ENCODE data around the gene UGT1A6. TPM values are rescaled to one million over a fixed set of nuclear protein-coding genes. Genes with fewer than 3 reads are reported as not detected.
"Not testable (repeated sequence)": the region's sequence is repeated elsewhere in the genome, so short reads cannot be mapped to it uniquely, and the experiment has no call there.

Gene UGT1A6
- total RNA-seq, 2 experiments from 2014 or later = not detected

DNA sequence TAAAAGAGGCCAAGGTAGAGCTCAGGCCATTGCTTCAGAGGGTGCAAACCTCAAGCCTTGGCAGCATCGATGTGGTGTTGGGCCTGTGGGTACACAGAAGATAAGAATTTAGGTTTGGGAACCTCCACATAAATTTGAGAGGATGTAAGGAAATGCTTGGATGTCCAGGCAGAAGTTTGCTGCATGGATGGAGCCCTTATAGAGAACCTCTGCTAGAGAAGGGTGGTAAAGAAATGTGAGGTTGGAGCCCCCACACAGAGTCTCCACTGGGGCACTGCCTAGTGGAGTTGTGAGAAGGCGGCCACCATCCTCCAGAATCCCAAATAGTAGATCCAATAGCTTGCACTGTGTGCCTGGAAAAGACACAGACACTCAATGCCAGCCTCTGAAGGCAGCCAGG is 58.0 kb downstream of the UGT1A6 start:
- POLR2A ChIA-PET = not testable (repeated sequence)

DNA sequence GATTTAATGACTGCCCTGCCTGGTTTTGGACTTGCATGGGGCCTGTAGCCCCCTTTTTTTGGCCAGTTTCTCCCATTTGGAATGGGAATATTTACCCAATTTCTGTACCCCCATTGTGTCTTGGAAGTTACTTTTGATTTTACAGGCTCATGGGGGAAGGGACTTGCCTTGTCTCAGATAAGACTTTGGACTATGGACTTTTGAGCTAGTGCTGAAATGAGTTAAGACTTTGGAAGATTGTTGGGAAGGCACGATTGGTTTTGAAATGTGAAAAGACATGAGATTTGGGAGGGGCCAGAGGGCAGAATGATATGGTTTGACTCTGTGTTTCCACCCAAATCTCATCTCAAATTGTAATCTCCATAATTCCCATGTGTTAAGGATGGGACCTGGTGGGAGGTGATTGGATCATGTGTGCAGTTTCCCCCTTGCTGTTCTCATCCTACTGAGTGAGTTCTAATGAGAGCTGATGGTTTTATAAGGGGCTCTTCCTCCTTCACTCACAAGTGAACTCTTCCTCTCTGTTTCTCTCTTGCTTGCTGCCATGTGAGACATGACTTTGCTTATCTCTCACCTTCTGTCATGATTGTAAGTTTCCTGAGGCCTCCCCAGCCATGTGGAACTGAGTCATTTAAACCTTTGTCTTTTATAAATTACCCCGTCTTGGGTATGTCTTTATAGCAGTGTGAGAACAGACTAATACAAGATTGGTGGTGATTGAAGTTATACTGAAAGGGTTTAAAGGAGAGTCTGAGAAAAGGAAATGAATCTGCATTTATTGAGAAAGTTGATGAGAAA is 58.7 kb downstream of the UGT1A6 start:
- H3K36me3 Mint-ChIP-seq (ENCODE audit: low read depth); DNase-seq; H3K9me3 Mint-ChIP-seq; H3K4me3 Mint-ChIP-seq; POLR2A ChIA-PET; H3K4me1 Mint-ChIP-seq; H3K27ac Mint-ChIP-seq; CTCF ChIA-PET: not testable (repeated sequence)
- peaks cover 26% of the 10 kb centered on the region for H3K27me3 Mint-ChIP-seq

More for the DNA sequence above, 58.0 kb downstream of the UGT1A6 start:
- CTCF ChIA-PET; H3K4me1 Mint-ChIP-seq; H3K9me3 Mint-ChIP-seq; DNase-seq; H3K27ac Mint-ChIP-seq; H3K4me3 Mint-ChIP-seq; H3K36me3 Mint-ChIP-seq (ENCODE audit: low read depth): not testable (repeated sequence)
- peaks cover 26% of the 10 kb centered on the region for H3K27me3 Mint-ChIP-seq

DNA sequence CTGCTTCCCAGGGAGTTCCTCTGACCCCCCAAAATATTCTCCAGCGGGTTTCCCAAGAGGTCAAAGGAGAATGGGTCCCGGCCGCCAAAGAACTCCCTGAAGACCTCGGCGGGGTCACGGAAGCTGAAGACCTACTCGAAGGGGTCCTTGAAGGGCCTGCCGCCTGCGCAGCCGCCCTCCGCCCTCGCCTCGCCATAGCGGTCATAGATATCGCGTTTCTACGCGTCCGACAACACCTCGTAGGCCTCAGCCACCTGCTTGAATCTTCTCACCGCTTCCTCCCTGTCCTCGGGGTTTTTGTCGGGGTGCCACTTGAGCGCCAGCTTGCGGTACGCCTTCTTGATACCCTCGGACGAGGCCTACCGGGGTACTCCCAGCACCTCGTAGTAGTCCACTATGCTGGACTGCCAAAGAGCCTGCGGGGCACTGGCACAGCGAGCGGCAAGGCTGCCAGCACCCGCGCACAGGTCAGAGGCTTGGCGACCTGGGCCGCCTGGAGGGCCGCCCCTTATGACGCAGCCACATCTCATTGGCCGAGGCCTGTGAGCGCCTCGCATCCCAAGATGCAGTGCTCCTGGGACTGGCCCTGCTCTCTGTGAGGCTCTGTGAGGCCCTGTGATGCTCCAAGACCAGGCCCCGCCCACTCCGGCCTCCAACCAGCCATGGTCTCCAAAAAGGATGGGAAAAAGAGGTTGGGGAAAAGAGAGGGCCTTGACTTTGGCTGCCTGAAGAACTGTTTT is 62.4 kb downstream of the UGT1A6 start:
- ChIA-PET POLR2A (no interaction called here), CTCF (no interaction called here)
- no peak overlapping the region for H3K4me3 Mint-ChIP-seq
- peaks cover 2% of the 10 kb centered on the region for H3K9me3 Mint-ChIP-seq
- H3K27ac Mint-ChIP-seq = no peak overlapping the region
- H3K36me3 Mint-ChIP-seq (ENCODE audit: low read depth) = no peaks in the 10 kb centered on the region
- DNase-seq = no peak
- H3K27me3 Mint-ChIP-seq = peaks cover 10% of the 10 kb centered on the region
- no peaks in the 10 kb centered on the region for H3K4me1 Mint-ChIP-seq

- no peaks in the 10 kb centered on the region for H3K36me3 Mint-ChIP-seq (ENCODE audit: low read depth)
- H3K27me3 Mint-ChIP-seq = peaks cover 5% of the 10 kb centered on the region
- POLR2A ChIA-PET = no interaction called here
- H3K9me3 Mint-ChIP-seq = peaks cover 1% of the 10 kb centered on the region
- H3K4me3 Mint-ChIP-seq = no peak overlapping the region
- H3K27ac Mint-ChIP-seq = no peak overlapping the region
- no peaks in the 10 kb centered on the region for H3K4me1 Mint-ChIP-seq
- CTCF ChIA-PET = no interaction called here
- no peak for DNase-seq
Observed at GRCh38 chr2:233756429-233757081, 63.9 kb downstream of the UGT1A6 start.

GRCh38 chr2:233758141-233758540 is 65.5 kb downstream of the UGT1A6 start:
- Mint-ChIP-seq H3K27me3 (peaks cover 6% of the 10 kb centered on the region), H3K27ac (no peak overlapping the region), H3K4me1 (no peaks in the 10 kb centered on the region), H3K4me3 (no peak overlapping the region), H3K36me3 (ENCODE audit: low read depth) (no peaks in the 10 kb centered on the region), H3K9me3 (no peaks in the 10 kb centered on the region)
- ChIA-PET CTCF (no interaction called here), POLR2A (no interaction called here)
- no peak for DNase-seq

GRCh38 chr2:233758849-233759248 is 66.2 kb downstream of the UGT1A6 start:
- ChIA-PET POLR2A (no interaction called here), CTCF (no interaction called here)
- H3K9me3 Mint-ChIP-seq = no peaks in the 10 kb centered on the region
- H3K4me1 Mint-ChIP-seq = no peaks in the 10 kb centered on the region
- no peaks in the 10 kb centered on the region for H3K36me3 Mint-ChIP-seq (ENCODE audit: low read depth)
- H3K4me3 Mint-ChIP-seq = no peak overlapping the region
- no peak overlapping the region for H3K27ac Mint-ChIP-seq
- DNase-seq = no peak
- peaks cover 11% of the 10 kb centered on the region for H3K27me3 Mint-ChIP-seq

DNA sequence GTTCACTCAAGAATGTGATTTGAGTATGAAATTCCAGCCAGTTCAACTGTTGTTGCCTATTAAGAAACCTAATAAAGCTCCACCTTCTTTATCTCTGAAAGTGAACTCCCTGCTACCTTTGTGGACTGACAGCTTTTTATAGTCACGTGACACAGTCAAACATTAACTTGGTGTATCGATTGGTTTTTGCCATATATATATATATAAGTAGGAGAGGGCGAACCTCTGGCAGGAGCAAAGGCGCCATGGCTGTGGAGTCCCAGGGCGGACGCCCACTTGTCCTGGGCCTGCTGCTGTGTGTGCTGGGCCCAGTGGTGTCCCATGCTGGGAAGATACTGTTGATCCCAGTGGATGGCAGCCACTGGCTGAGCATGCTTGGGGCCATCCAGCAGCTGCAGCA is 67.4 kb downstream of the UGT1A6 start, which contains the start of gene UGT1A1:
Gene UGT1A1, plus strand, starts transcription at position 228 of the 400 bp plus-strand sequence. Its CDS starts 18 bp downstream, at position 246.
- H3K36me3 Mint-ChIP-seq (ENCODE audit: low read depth) = no peaks in the 10 kb centered on the region
- no peaks in the 10 kb centered on the region for H3K9me3 Mint-ChIP-seq
- H3K4me1 Mint-ChIP-seq = no peaks in the 10 kb centered on the region
- H3K4me3 Mint-ChIP-seq = no peak within 1 kb of the TSS
- DNase-seq = no peak
- peaks cover 21% of the 10 kb centered on the region for H3K27me3 Mint-ChIP-seq
- POLR2A ChIA-PET = no interaction called here
- CTCF ChIA-PET = no interaction called here
- H3K27ac Mint-ChIP-seq = no peak within 1 kb of the TSS

DNA sequence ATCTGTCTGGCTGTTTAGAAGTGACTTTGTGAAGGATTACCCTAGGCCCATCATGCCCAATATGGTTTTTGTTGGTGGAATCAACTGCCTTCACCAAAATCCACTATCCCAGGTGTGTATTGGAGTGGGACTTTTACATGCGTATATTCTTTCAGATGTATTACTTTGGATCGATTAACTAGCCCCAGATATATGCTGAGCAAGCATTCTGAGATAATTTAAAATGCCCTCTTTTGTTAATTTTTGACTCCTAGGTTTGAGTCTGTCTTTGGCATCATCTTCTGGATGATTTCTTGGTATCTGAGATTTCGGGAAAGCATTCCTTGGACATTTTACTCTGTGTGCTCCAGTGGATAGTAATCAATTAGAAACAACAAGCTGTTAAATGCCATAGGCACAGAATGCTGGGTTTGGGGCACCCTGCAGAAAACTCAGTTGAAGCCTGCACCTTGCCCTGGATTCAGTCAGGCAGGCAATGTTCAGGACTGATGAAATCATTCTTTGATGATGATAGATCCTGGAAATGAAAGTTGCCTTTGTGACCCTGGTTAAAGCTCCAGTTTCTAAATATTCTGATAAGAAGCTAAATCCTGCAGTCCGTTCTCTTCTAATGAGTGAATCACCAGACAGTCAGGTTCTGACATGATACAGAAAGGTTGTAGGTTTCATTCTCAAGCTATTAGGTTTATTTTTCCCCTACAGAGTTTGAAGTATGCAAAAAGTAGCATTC is 68.5 kb downstream of the UGT1A6 start:
- no peaks in the 10 kb centered on the region for H3K4me1 Mint-ChIP-seq
- ChIA-PET POLR2A (no interaction called here), CTCF (no interaction called here)
- no peaks in the 10 kb centered on the region for H3K9me3 Mint-ChIP-seq
- H3K27ac Mint-ChIP-seq = no peak overlapping the region
- no peak for DNase-seq
- peaks cover 22% of the 10 kb centered on the region for H3K27me3 Mint-ChIP-seq
- H3K36me3 Mint-ChIP-seq (ENCODE audit: low read depth) = no peaks in the 10 kb centered on the region
- H3K4me3 Mint-ChIP-seq = no peak overlapping the region

DNA sequence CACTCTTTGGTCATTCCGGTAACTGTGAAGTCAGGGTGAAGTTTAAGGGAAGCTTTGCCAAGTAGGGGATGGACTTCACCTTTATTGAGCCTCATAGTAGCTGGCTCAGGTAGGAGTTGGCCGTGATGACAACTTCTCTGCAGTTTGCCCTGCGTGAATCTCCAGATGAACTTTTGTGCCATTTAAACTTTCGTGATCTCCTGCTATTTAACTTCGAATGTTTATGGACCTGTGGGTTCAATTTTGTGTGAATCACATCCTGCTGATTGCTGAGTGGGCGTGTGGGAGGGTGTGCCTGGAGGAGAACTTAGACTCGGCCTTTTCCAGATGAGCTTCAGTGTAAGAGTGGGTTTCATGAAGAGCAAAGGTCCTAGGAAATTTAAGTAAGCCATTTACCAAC is 71.6 kb downstream of the UGT1A6 start:
- no peaks in the 10 kb centered on the region for H3K4me1 Mint-ChIP-seq
- H3K4me3 Mint-ChIP-seq = no peak overlapping the region
- H3K36me3 Mint-ChIP-seq (ENCODE audit: low read depth) = no peaks in the 10 kb centered on the region
- ChIA-PET POLR2A (no interaction called here), CTCF (no interaction called here)
- no peak for DNase-seq
- H3K27me3 Mint-ChIP-seq = peaks cover 27% of the 10 kb centered on the region
- no peaks in the 10 kb centered on the region for H3K9me3 Mint-ChIP-seq
- no peak overlapping the region for H3K27ac Mint-ChIP-seq

DNA sequence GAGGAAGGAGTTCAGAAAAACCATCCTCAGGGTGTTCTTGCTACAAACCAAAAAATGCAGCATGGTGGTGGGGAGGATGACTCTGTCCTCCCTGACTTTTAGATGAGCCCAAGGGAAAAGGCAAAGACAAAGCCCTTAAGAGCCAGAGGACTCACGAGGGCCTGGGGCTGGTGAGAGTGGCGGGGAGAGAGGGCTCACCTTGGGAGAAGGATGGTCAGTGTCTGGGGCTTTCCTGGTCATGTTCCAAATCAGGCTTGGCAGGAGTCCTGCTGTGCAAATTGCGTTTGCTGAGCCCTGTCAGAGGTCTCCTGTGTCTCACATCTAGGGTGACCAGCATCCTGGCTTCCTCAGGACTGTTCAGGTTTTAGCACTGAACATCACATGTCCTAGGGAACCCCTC is 72.1 kb downstream of the UGT1A6 start:
- CTCF ChIA-PET = no interaction called here
- DNase-seq = no peak
- H3K4me3 Mint-ChIP-seq = no peak overlapping the region
- H3K27ac Mint-ChIP-seq = no peak overlapping the region
- H3K36me3 Mint-ChIP-seq (ENCODE audit: low read depth) = no peaks in the 10 kb centered on the region
- no peaks in the 10 kb centered on the region for H3K9me3 Mint-ChIP-seq
- H3K4me1 Mint-ChIP-seq = no peaks in the 10 kb centered on the region
- POLR2A ChIA-PET = no interaction called here
- peaks cover 29% of the 10 kb centered on the region for H3K27me3 Mint-ChIP-seq

- Mint-ChIP-seq H3K4me3 (no peak overlapping the region), H3K27me3 (peaks cover 31% of the 10 kb centered on the region), H3K36me3 (ENCODE audit: low read depth) (no peaks in the 10 kb centered on the region), H3K27ac (no peak overlapping the region), H3K9me3 (no peaks in the 10 kb centered on the region), H3K4me1 (no peaks in the 10 kb centered on the region)
- POLR2A ChIA-PET = no interaction called here
- CTCF ChIA-PET = no interaction called here
- DNase-seq = no peak
Observed at GRCh38 chr2:233766416-233766815, 73.7 kb downstream of the UGT1A6 start.

GRCh38 chr2:233768076-233768475 is 75.4 kb downstream of the UGT1A6 start:
- DNase-seq = no peak
- H3K4me3 Mint-ChIP-seq = no peak overlapping the region

GRCh38 chr2:233769260-233769659 is 76.6 kb downstream of the UGT1A6 start:
- H3K27ac Mint-ChIP-seq = no peak overlapping the region
- H3K36me3 Mint-ChIP-seq (ENCODE audit: low read depth) = no peaks in the 10 kb centered on the region
- no peak for DNase-seq
- H3K4me1 Mint-ChIP-seq = no peaks in the 10 kb centered on the region
- ChIA-PET CTCF (no interaction called here), POLR2A (no interaction called here)
- H3K4me3 Mint-ChIP-seq = no peak overlapping the region
- no peaks in the 10 kb centered on the region for H3K9me3 Mint-ChIP-seq
- peaks cover 18% of the 10 kb centered on the region for H3K27me3 Mint-ChIP-seq

More at GRCh38 chr2:233768076-233768475, 75.4 kb downstream of the UGT1A6 start:
- Mint-ChIP-seq H3K36me3 (ENCODE audit: low read depth) (no peaks in the 10 kb centered on the region), H3K9me3 (no peaks in the 10 kb centered on the region), H3K27me3 (peaks cover 28% of the 10 kb centered on the region), H3K27ac (no peak overlapping the region), H3K4me1 (no peaks in the 10 kb centered on the region)
- ChIA-PET CTCF (no interaction called here), POLR2A (no interaction called here)

Data from activated CD4-positive, alpha-beta memory T cell treated with anti-CD3 and anti-CD28 coated beads, Interleukin-2, amount 10 ng/mL, durations not matched to agents 7 days and 5 days (primary cell).